HG03457 (cell line): ENCODE data around the gene LSM8.
A peak's percentile ranks its signal among the peaks of the same experiment; 100 is the strongest.
"Not testable (repeated sequence)": the region's sequence is repeated elsewhere in the genome, so short reads cannot be mapped to it uniquely, and the experiment has no call there.

Source experiments
- ATAC-seq: cut with Tn5 transposase; IDR thresholded peaks from one replicate; pipeline ENCODE4 v1.9.1; 2021; ENCODE audit warnings: moderate number of reproducible peaks; ENCODE audit not compliant: unreplicated experiment

Gene LSM8

DNA sequence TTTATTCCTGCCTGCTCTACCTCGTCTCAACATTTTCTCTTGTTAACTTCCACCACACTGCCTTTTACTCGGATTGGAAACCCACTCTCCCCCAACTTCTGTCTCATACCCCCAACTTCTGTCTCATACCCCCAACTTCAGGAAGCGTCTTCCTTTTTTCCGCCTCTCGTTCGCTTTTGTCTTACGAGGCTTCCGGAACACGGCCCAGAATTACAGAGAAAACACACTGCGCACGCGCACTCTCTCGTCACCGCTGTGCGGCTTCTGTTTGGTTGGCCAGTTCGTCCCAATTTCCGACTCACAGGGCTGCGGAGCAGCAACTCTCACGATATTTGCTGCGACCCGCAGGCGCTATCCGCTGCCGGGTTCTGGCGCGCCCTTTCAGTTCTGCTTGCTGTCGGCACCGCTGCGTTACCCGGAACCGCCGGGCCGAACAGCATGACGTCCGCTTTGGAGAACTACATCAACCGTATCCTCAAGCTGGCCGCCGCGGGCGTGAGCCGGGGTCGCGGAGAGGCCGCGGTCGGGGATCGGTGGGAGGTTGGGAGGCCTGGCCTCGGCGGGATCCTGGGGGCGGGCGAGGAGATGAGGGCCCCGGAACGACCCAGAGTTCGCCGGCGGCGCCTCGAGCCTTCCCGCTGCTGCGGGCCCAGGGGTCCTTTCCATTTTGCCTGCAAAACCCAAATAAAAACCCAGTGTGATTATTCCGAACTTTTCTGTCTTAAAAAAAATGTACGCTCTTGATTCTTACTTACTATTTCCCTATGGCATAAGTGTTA is at the start of gene LSM8:
Gene LSM8, plus strand, starts transcription at position 379 of the 779 bp plus-strand sequence. Its CDS starts 60 bp downstream, at position 439.
- peak; percentile 97 for ATAC-seq

DNA sequence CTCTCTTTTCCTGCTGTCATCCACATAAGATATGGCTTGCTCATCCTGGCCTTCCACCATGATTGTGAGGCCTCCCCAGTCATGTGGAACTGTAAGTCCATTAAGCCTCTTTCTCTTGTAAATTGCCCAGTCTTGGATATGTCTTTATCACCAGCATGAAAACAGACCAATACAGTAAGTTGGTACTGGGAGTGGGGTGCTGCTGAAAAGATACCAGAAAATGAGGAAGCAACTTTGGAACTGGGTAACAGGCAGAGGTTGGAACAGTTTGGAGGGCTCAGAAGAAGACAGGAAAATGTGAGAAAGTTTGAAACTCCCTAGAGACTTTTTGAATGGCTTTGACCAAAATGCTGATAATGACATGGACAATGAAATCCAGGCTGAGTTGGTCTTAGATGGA is 49.5 kb upstream of the LSM8 start:
- ATAC-seq, result not testable (repeated sequence)

DNA sequence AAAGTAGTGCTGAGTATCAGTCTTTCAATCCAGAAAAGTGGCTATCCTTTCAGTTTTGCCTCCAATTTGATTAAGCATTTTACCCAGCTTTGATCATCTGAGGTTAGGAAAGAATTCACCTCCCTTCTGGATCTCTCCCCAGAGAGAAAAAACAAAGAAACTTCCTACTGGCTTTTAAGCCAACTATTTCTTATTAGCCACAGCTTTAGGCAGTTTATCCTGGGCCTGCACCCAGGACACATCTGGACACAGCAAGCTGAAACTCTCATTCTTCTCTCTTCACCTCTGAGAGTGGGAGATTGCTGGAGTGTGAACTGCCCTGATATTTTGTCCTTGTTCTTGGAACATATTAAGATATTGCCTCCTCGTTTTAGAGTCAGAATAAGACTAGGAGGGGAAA is 43.5 kb upstream of the LSM8 start:
- ATAC-seq, result no peak

DNA sequence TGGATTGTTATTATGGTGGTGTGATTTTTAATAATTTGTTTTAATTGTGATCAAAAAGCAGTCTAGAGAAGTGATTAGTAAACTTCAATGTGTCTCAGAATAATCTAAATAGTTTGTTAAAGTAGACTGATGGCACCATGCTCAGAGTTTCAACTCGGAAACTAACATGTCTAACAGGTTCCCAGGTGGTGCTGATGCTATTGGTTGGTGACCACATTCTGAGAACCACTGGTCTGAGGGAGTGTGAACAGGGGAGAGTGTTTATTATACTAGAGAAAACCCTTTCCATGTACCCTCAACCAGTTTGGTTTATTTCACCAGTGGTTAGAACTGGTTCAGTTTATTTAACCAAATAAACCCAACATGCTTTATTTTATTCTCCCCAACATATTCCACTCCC is 42.0 kb upstream of the LSM8 start:
- no peak for ATAC-seq

DNA sequence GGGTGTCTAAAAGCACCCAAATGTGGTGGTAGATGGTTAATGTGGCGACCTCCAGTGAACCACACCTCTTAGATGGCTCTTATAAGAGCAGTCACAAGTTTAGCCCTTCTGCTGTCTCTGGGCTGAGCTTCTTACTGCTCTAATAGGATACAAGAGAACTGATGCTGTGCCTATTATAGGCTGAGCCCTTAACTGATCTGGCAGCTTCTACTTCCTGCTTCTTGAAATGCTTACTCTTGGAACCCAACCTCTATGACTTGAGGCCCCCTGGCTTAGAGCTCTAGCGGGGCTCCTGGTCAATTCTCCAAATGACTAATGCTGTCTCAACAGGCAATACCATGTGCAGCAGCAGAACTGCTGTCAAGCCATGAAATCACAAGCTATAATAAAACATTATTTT is 35.0 kb upstream of the LSM8 start:
- ATAC-seq, result no peak

DNA sequence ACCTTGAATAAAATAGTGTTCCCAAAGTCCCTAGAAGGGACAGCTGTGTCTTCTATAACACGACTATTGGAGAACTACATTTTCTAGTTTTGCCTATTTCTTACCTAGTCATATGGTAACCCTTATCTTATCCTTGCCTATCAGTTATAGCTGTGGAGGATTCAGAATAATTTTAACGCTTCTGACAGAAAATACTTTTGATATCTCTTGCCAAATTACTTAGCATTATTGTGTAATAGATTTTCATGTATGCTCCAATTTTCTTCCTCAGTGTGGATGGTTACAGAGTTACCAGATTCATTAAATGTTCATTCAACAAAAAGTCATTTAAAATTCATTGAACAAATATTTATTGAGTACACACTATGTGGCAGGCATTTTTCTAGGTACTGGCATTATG is 34.6 kb upstream of the LSM8 start:
- ATAC-seq, result no peak

DNA sequence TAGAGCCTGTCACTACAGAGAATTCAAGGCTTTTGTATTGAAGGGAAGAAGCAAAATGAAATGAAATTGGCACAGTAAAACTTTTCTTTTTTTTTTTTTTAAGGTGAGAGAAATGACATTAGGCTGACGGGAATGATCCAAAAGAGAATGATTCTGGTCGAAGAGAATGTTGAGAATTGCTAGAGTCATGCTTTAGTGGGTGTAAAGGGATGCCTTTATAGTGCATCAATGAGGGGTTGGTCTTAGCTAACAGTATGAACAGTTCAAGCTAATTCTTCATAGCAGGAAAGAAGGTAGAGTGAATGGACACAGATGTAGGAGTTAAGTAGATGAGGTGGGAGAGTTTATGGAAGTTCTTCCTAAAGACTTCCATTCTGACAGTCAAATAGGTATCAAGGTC is 32.3 kb upstream of the LSM8 start:
- ATAC-seq, result no peak

DNA sequence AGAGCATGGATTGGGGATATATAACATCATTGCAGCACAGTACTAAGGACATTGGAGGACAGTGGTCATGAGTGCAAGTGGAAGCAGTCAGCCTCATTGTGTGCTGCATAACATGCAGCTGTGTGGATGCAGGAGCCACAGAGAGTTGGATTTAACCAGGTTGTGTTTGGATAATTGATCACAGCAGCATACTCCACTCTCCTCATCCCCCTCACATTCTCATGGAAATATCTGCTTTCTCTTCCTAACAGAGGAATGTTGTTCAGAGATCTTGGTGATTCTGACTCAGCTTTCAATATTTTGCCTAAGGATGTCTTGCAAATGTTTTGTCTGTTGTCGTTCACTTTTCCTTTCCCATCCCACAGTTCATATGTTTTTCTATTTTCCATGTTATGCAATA is 31.8 kb upstream of the LSM8 start:
- ATAC-seq, result no peak

DNA sequence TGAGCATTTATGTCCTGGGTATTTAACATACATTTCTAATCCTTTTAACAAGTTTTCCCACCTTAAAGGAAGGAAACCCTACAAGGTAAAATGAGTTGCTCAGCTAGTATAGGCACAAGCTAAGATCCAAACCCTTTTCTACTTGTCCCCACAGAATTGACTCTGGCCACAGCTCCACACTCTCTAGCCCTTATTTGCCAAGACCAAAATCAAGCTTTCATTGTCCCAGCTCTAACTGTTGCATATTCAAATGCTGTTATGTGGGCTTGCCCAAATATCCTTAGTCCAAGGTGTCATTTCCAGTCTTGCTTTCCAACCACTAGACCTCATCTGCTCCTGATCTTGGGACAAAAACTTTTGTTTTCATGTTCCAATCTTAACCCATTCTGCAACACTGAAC is 31.3 kb upstream of the LSM8 start:
- ATAC-seq, result no peak

DNA sequence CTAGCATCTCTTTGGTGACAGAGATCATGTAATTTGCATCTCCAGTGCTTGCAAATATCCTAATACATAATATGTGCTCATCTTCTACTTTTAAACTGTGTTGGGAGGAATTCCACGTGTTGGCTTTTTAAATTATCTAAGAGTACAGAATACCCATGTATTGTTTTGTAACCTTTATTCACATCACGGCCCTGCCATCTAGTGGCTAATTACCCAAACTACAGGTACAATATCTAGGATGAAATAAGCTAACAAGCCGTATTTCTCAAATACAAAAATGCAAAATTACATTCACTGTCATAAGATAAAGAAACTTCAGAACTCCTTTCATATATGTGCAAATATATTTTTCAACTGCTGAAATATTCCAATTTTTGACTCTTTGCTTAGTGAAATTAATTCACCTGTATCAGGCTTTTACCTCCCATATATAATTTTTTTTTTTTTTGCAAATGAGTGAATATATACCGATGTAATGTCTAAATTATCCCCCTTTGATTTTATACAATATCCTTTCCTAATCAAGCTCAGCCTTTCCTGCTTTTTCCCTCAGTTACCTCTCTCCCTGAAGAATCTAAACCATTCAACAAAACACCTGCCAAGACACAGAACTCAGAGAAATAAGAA is 30.3 kb upstream of the LSM8 start:
- ATAC-seq, result no peak

DNA sequence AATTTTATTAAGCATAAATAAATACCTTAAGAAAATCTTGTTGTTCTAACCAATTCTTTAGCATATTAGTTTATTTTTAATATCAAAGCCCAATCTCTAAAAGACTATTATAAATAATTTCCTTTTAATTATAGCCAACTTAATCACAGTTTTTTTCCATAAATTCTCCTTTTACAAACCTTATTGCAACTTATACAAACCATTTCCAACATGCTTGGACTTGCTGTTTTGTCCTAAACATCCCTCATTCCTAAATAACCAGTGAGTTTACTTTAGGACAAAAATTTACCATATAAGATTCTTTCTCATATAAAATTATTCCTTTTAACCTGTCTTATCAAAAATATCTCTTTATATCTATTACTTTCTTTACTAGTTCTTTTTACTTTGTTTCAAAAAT is 25.2 kb upstream of the LSM8 start:
- no peak for ATAC-seq

DNA sequence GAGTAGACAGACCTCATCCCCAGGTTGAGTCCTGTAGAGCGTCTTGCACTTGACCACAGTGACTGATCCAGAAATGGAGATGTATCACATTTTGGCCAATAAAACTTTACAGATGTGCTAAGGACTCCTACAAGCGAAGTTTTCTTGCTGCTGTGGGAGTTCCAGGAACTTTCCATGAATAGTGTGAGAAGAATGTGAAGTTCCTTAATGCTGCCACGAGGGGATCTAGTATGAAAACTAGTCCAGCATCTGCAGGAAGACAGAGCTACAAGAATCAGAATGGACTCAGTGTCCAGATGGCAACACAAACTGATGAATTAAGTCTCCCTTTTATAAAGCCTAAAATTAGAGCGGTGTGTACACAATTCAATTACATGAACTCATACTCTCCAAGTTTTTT is 14.8 kb upstream of the LSM8 start:
- no peak for ATAC-seq

DNA sequence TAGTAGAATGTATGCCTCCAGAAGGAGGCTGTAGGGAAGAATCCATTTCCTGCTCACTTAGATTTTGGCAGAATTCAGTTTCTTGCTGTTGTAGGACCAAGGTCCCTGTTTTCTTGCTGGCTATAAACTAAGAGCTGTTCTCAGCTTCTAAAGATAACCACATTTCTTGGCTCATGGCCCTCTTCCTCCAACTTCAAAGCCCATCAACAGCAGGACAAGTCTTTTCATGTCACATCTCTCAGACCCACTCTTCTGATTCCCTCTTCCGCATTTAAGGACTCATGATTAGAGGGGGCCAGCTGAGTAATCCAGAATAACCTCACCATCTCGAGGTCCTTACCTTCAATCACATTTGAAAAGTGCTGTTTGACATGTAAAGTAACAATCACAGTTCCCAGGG is 8.2 kb upstream of the LSM8 start:
- no peak for ATAC-seq

DNA sequence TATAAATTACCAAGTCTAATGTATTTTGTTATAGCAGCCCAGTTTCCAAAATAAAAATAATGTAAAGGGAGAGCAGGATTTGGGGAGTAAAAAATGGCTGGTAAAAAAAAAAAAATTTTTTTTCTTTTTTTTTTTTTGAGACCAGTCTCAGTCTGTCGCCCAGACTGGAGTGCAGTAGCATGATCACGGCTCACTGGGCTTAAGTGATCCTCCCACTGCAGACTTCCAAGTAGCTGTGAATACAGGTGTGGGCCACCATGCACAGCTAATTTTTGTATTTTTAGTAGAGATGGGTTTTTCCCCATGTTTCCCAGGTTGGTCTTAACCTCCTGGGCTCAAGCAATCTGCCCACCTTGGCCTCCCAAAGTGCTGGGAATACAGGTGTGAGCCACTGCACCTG is 4.8 kb upstream of the LSM8 start:
- ATAC-seq, result no peak

DNA sequence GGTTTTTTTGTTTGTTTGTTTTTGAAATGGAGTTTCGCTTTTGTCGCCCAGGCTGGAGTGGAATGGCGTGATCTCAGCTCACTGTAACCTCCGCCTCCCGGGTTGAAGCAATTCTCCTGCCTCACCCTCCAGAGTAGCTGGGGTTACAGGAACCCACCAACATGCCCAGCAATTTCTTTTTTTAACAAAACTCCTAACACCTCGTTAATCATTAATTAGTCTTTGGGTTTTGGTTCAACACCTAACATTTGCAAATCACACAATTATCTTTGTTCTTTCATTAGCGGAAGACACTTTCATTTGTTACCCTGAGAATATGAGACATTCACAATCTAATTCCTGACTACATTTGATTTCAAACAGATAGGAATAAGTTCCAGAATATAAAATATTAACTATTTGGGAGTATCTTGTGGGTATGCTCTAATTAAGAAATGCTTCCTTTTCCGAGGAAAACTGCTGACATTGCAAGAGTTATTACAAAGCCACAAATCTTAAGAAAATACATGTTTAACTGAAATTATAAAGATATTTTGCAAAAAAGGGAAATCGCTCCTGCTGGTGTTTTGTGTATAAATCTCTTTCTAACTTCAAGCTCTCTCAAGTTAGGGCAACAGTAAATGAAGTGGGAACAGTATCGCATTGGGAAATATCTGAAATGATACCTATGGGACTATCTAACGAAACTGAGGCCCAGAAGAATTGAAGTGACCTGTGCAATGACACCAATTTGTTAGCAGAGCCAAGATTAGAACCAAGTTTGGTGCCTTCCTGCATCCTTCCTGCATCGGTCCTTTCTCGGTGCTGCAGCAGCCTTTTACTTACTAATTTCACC is 1.2 kb upstream of the LSM8 start:
- ATAC-seq, result no peak

DNA sequence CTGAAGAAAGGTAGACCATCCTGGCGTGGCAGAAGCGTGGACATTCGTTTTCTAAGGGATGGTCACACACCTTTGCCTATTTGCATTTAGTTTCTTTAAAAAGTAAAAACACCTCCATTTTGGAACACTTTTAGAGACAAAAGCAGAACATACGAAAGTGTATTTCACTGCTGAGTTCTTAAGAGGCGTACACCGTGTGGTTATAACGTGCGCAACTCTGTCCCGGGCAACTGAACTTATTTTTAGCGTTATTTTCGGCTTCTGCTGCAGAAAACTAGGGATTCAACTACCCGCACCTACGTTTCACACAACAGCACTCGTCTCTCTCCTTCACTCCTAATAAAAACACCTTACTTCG is 557 bp upstream of the LSM8 start:
- ATAC-seq, result peak; percentile 0

DNA sequence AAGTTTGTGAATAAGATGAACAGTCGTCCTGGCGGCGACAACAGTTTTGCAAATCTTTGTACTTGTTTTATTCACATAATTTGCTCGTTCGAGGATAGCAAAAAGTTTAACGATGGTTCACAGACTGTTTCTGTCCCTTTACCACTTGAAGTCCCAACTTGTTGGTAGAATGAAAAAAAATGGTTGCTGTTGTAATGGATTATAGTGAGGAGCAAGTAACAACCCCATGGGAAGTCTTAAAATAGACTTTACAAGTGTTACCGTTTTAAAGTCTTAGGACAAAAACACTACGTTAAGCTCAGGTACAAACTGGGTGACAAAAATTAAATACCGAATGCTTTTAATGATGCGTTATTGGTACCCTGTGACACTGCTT is 589 bp downstream of the LSM8 start:
- ATAC-seq, result no peak

DNA sequence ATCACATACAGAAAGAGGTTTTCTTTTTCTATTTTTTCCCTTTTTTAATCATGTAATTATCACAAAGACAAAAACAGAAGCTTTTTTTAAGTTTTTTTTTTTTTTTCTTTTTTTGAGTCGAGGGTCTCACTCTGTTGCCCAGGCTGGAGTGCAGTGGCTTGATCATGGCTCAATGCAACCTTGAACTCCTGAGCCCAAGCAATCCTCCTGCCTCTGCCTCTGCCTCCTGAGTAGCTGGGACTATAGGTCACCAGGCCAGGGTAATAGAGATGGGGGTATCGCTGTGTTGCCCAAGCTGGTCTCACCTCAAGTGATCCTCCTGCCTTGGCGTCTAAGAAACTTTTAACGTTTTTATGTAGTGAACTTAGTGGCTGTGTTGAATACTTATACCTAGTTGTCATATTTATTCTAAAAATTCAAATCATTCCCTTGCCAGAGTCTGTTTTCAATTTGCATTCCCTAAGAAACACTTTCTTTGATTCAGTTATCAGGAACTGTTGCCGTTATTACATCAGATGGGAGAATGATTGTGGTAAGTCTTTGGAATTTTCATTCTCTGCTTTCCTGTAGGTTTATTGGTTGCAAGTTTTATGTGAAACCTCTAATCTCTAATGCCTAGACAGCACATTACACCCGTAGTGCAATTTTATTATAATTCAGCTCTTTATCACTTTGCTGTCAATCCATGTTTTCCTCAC is 1.3 kb downstream of the LSM8 start:
- ATAC-seq, result no peak

DNA sequence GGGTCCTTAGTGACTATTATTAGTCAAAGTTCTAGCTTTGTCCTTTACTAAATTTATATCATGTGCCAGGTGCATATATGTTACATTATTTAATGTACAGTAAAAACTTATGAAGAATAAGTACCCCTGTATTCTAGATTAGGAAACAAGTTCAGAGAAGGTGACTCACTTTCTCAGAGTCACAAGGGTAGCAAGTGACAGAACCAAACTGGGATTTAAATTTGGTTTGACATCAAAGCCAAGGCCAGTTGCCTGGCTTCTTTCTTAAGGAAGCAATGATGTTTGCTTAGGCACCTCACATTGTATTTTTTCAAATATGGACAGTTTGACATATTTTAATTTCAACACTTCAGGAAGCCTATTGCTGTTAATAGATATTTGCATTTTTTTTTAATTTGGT is 2.5 kb downstream of the LSM8 start:
- no peak for ATAC-seq

DNA sequence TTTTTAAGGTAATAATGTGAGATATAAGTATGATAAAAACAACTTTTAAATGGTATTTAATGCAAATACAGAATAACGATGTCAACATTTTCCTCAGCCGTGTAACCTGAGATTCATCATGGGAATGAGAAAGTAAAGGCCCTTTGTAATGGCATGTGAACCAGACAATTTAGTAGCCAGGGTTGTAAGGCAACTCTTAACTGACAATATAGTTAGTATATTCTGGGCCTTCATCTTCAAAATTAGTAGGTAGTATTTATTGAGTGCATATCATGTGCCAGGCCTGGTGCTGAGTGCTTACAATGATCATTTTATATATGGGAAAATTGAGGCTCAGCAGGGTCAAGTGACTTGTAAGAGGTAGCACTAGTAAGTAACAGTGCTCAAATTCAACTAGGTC is 10.6 kb downstream of the LSM8 start:
- no peak for ATAC-seq

DNA sequence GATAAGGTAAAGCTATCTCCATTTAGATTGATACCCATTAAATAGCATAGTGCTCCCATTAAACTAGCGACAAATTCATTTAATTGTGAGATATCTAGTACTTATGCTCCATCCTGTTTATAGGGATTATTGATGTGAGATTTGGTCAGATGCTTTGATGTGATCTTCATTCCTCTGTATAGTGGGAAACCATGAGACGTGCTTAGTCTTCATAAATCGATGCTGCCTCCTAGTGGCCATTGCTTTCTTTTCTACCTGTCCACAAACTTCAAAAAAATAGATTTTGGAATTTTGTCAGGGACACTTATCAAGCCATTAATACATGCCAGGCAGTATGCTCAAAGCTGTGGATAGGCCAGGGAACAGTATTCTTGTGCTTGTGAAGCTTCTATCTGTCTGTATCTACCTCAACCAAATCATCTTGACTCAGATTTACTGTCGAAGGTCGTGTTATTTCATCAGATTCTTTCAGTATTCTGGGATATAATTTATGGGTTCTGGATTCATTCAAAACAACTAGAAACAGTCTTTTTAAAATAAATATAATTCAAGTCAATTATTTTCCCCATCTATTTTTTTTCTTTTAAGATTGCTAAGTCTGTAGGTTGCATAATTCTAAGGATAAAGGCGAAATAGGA is 12.0 kb downstream of the LSM8 start:
- peak; percentile 73 for ATAC-seq
